GM12878 (cell line): Measurements from ENCODE around the gene SPATA31D3. TPM values are rescaled to one million over a fixed set of nuclear protein-coding genes. Genes with fewer than 3 reads are reported as not detected.

Source experiments
- ATAC-seq: fragments of 200-7000 bp; cut with Tn5 transposase; 3 replicates; pipeline ENCODE4 v1.9.1; 2020; ENCODE audit warnings: mild to moderate bottlenecking, moderate library complexity
- BruUV-seq: library from RNA; stranded (reverse); fragments of 400-500 nt; replicated peaks from 2 replicates; lab custom pipeline; 2021; lab: Mats Ljungman, UMichigan
- CTCF ChIA-PET: fragments of 300-600 bp; sonication (Branson Sonifier 250); formaldehyde crosslinking; extraction: SDS; loops from one replicate; lab custom pipeline; 2021; ENCODE audit warnings: inconsistent platforms; lab: Yijun Ruan, JAX
- POLR2A ChIA-PET: fragments of 350-600 bp; formaldehyde crosslinking; extraction: SDS; loops from one replicate; lab custom pipeline; 2021; ENCODE audit warnings: inconsistent platforms; lab: Charles Lee
- RAD21 ChIA-PET: fragments of 300-600 bp; sonication (Branson Sonifier 250); formaldehyde crosslinking; loops from one replicate; lab custom pipeline; 2023; ENCODE audit warnings: antibody characterized with exemption; ENCODE audit not compliant: unreplicated experiment; lab: Charles Lee
- SMC1A ChIA-PET: fragments of 300-600 bp; sonication (Branson Sonifier 250); formaldehyde crosslinking; loops from one replicate; lab custom pipeline; 2023; ENCODE audit not compliant: unreplicated experiment, uncharacterized antibody; lab: Charles Lee
- DNase-seq: peaks from one replicate; pipeline ENCODE4 v3.0.0-alpha.2; 2011; ENCODE audit warnings: low read depth, low spot score
- FAIRE-seq: peaks from 3 replicates; lab custom pipeline; 2011; peaks lifted over from hg19 to GRCh38; lab: Jason Lieb, UNC
- H2AFZ ChIP-seq: 2 replicates; pipeline ENCODE4 v1.6.0; 2011; ENCODE audit warnings: low read depth, low read length, control low read depth; ENCODE audit not compliant: control insufficient read depth
- H3K27ac ChIP-seq: 2 replicates; pipeline ENCODE4 v1.5.1; 2011; ENCODE audit warnings: control low read depth; ENCODE audit not compliant: control insufficient read depth, insufficient read depth
- H3K27me3 ChIP-seq, 2 experiments: replicated peaks in 1 of 2; 2 replicates each; pipeline versions ENCODE4 v1.6.0 to v1.6.1; 2011; ENCODE audit warnings: low read length in 1 of 2; ENCODE audit not compliant: control insufficient read depth in 2 of 2, insufficient read depth in 2 of 2
- H3K36me3 ChIP-seq, 2 experiments: 2 replicates each; pipeline ENCODE4 v1.5.1; 2011; ENCODE audit warnings: low read length in 1 of 2; ENCODE audit not compliant: control insufficient read depth in 2 of 2, insufficient read depth in 2 of 2
- H3K4me1 ChIP-seq: 2 replicates; pipeline ENCODE4 v1.6.1; 2011; ENCODE audit warnings: mild to moderate bottlenecking, low read length, moderate library complexity, mixed read lengths; ENCODE audit not compliant: control insufficient read depth, insufficient read depth
- H3K4me2 ChIP-seq: 2 replicates; pipeline ENCODE4 v1.6.0; 2011; ENCODE audit warnings: control low read depth; ENCODE audit not compliant: control insufficient read depth, insufficient read depth
- H3K4me3 ChIP-seq: fragments of 200-600 bp; sonication (generic); 2 replicates; pipeline ENCODE4 v1.5.1; 2016
- H3K79me2 ChIP-seq: 2 replicates; pipeline ENCODE4 v1.6.0; 2011; ENCODE audit warnings: low read length; ENCODE audit not compliant: control insufficient read depth, insufficient read depth
- H3K9ac ChIP-seq: 2 replicates; pipeline ENCODE4 v1.8.0; 2011; ENCODE audit warnings: low read length, control low read depth, mixed read lengths; ENCODE audit not compliant: control insufficient read depth, insufficient read depth
- H3K9me3 ChIP-seq: replicated peaks from 3 replicates; pipeline ENCODE4 v1.5.1; 2011; ENCODE audit warnings: mild to moderate bottlenecking, low read length; ENCODE audit not compliant: control insufficient read depth, insufficient read depth
- H4K20me1 ChIP-seq: 2 replicates; pipeline ENCODE4 v1.6.0; 2011; ENCODE audit not compliant: control insufficient read depth, insufficient read depth
- HSF1 ChIP-seq: fragments of 150-350 bp; IDR thresholded peaks from 2 replicates; pipeline ENCODE4 v1.6.1; 2014; ENCODE audit warnings: mild to moderate bottlenecking, low read depth, low read length
- SIN3A ChIP-seq: IDR thresholded peaks from 2 replicates; pipeline ENCODE4 v1.6.1; 2012; ENCODE audit warnings: low read depth, low read length, improper control_type of control experiment
- TAF1 ChIP-seq: IDR thresholded peaks from 2 replicates; pipeline ENCODE4 v1.6.1; 2011; ENCODE audit warnings: mild to moderate bottlenecking, low read depth, low read length, borderline replicate concordance
- TCF12 ChIP-seq: IDR thresholded peaks from 2 replicates; pipeline ENCODE4 v1.6.1; 2011; ENCODE audit warnings: low read depth, mild to moderate bottlenecking, low read length
- ZNF687 ChIP-seq: fragments of 450-650 bp; IDR thresholded peaks from 2 replicates; pipeline ENCODE4 v1.6.1; 2017; ENCODE audit warnings: mild to moderate bottlenecking, moderate library complexity
- in situ Hi-C: fragments of 300-500 bp; cut with MboI; formaldehyde crosslinking; loops from 9 replicates; pipeline ENCODE4 v1.14.3; 2018; ENCODE audit warnings: mixed read lengths
- intact Hi-C: fragments of 100-400 bp; cut with micrococcal nuclease; formaldehyde crosslinking; loops from one replicate; pipeline ENCODE4 v1.14.2; 2022; ENCODE audit not compliant: unreplicated experiment
- polyA plus RNA-seq, 11 experiments: library from polyadenylated mRNA; depleted of rRNA in 4 of 11; unstranded in 6 of 11; stranded (reverse) in 5 of 11; fragments of >200 nt; fragmentation: Nextera tagmentation in 4 of 11; fragmentation: Illumina TruSeq in 1 of 11; extraction: Ambion mirVana in 4 of 11; extraction: Trizol in 1 of 11; gene quantifications; 1 replicate in 1 of 11; 2 replicates in 10 of 11; pipeline versions ENCODE4 v1.2.1 to v1.2.3, GENCODE V29; 2011 to 2016; ENCODE audit warnings: inconsistent platforms in 2 of 11, missing spikeins in 2 of 11, low read depth in 1 of 11
- total RNA-seq, 4 experiments: library from RNA; depleted of rRNA in 3 of 4; stranded (reverse); fragments of >200 nt in 3 of 4; fragmentation: Illumina TruSeq in 1 of 4; extraction: Trizol in 1 of 4; gene quantifications; 2 replicates each; pipeline versions ENCODE4 v1.2.1 to v1.2.3, GENCODE V29; 2013 to 2021

The SPATA31D3 gene
- total and polyA plus RNA-seq, 10 of the 15 experiments (the other 5 are each of a cell fraction or from before 2014, with no cell fraction given), result not detected

DNA sequence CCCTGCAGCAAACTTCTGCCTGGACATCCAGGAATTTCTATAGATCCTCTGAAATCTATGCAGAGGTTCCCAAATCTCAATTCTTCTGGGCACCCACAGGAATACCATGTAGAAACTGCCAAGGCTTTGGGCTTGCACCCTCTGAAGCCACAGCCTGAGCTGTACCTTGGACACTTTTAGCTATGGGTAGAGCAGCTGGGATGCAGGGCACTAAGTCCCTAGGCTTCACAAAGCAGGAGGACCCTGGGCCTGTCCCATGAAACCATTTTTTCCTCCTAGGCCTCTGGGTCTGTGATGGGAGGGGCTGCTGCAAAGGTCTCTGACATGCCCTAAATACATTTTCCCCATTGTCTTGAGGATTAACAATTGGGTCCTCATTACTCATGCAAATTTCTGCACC lies 12.3 kb downstream of the SPATA31D3 start:
- Histone ChIP-seq H3K27ac (no peak overlapping the region), H4K20me1 (no peaks in the 10 kb centered on the region), H3K9ac (no peak overlapping the region), H3K79me2 (no peaks in the 10 kb centered on the region), H3K4me3 (no peak overlapping the region)
- in situ Hi-C loops, result loop anchor here (25.0 kb wide), 1 partner anchor 107 kb away; no protein-coding TSS in a partner anchor
- SMC1A ChIA-PET, result no interaction called here
- no TSS peak for BruUV-seq
- no peak for DNase-seq
- TF ChIP-seq TCF12 (no peak), SIN3A (no peak), HSF1 (no peak), TAF1 (no peak), ZNF687 (no peak)
- TF ChIP-seq, all 136 proteins: peak for 0
- POLR2A ChIA-PET, result no interaction called here
- CTCF ChIA-PET, result no interaction called here
- H3K4me1 ChIP-seq, result no peaks in the 10 kb centered on the region
- intact Hi-C loops, result no loop called here
- no peak overlapping the region for H2AFZ ChIP-seq
- FAIRE-seq (no peak), ATAC-seq (no peak)
- no peaks in the 10 kb centered on the region for H3K27me3 ChIP-seq
- no peaks in the 10 kb centered on the region; the same call in 2 of the 3 replicates for H3K9me3 ChIP-seq
- H3K4me2 ChIP-seq, result no peak overlapping the region
- RAD21 ChIA-PET, result no interaction called here
- no peaks in the 10 kb centered on the region for H3K36me3 ChIP-seq
